Nephron progenitor cell (in vitro differentiated cells): ENCODE results near the gene KLF7.

Source experiments
- DNase-seq: peaks from one replicate; pipeline ENCODE4 v3.0.0; 2021
- H3K27ac Mint-ChIP-seq: 2 replicates; pipeline ENCODE4 v1.8.0; 2021; ENCODE audit warnings: mild to moderate bottlenecking, moderate library complexity, mixed read lengths
- H3K27me3 Mint-ChIP-seq: 2 replicates; pipeline ENCODE4 v1.8.0; 2021; ENCODE audit warnings: mild to moderate bottlenecking, low read depth, mixed read lengths; ENCODE audit not compliant: poor library complexity
- H3K36me3 Mint-ChIP-seq: 2 replicates; pipeline ENCODE4 v1.8.0; 2021; ENCODE audit warnings: low read depth, mixed read lengths
- H3K4me1 Mint-ChIP-seq: 2 replicates; pipeline ENCODE4 v1.8.0; 2021; ENCODE audit warnings: mixed read lengths
- H3K4me3 Mint-ChIP-seq: 2 replicates; pipeline ENCODE4 v1.8.0; 2021; ENCODE audit warnings: mild to moderate bottlenecking, moderate library complexity, mixed read lengths
- H3K9me3 Mint-ChIP-seq: 2 replicates; pipeline ENCODE4 v1.8.0; 2021; ENCODE audit warnings: mild to moderate bottlenecking, moderate library complexity, mixed read lengths
- CTCF ChIP-seq: fragments of 200-600 bp; sonication (generic); IDR thresholded peaks from 2 replicates; pipeline ENCODE4 v1.5.0; 2021; ENCODE audit warnings: antibody characterized with exemption

Gene KLF7

GRCh38 chr2:207137596-207138337, 28.0 kb downstream of the KLF7 start:
- Mint-ChIP-seq H3K4me3 (no peak overlapping the region), H3K27me3 (no peaks in the 10 kb centered on the region), H3K4me1 (peaks cover 95% of the 10 kb centered on the region), H3K9me3 (no peaks in the 10 kb centered on the region), H3K27ac (peak overlapping the region; percentile 53), H3K36me3 (peaks cover 7% of the 10 kb centered on the region)
- DNase-seq: no peak
- no peak for TF ChIP-seq CTCF

GRCh38 chr2:207136874-207137273, 28.9 kb downstream of the KLF7 start:
- H3K4me1 Mint-ChIP-seq: peaks cover 95% of the 10 kb centered on the region
- H3K27ac Mint-ChIP-seq: peak overlapping the region; percentile 80
- H3K9me3 Mint-ChIP-seq: peaks cover 6% of the 10 kb centered on the region
- no peak overlapping the region for H3K4me3 Mint-ChIP-seq
- peaks cover 13% of the 10 kb centered on the region for H3K36me3 Mint-ChIP-seq
- no peak for TF ChIP-seq CTCF
- DNase-seq: no peak
- H3K27me3 Mint-ChIP-seq: no peaks in the 10 kb centered on the region

- TF ChIP-seq CTCF: no peak
- H3K27ac Mint-ChIP-seq: peak overlapping the region; percentile 80
- peaks cover 23% of the 10 kb centered on the region for H3K36me3 Mint-ChIP-seq
- peak overlapping the region; percentile 48 for H3K4me3 Mint-ChIP-seq
- peaks cover 16% of the 10 kb centered on the region for H3K9me3 Mint-ChIP-seq
- no peaks in the 10 kb centered on the region for H3K27me3 Mint-ChIP-seq
- no peak for DNase-seq
- H3K4me1 Mint-ChIP-seq: peaks cover 91% of the 10 kb centered on the region
Measured at GRCh38 chr2:207135801-207136457, 29.8 kb downstream of the KLF7 start.

- H3K4me3 Mint-ChIP-seq: no peak overlapping the region
- H3K9me3 Mint-ChIP-seq: peaks cover 19% of the 10 kb centered on the region
- H3K27me3 Mint-ChIP-seq: no peaks in the 10 kb centered on the region
- peak overlapping the region; percentile 19 for H3K27ac Mint-ChIP-seq
- H3K4me1 Mint-ChIP-seq: peaks cover 88% of the 10 kb centered on the region
- DNase-seq: no peak
- no peak for TF ChIP-seq CTCF
- H3K36me3 Mint-ChIP-seq: peaks cover 26% of the 10 kb centered on the region
Measured at GRCh38 chr2:207135340-207135739, 30.4 kb downstream of the KLF7 start.

GRCh38 chr2:207133820-207134519, 31.8 kb downstream of the KLF7 start:
- peaks cover 33% of the 10 kb centered on the region for H3K9me3 Mint-ChIP-seq
- H3K27ac Mint-ChIP-seq: peak overlapping the region; percentile 98
- TF ChIP-seq CTCF: no peak
- H3K27me3 Mint-ChIP-seq: no peaks in the 10 kb centered on the region
- peaks cover 77% of the 10 kb centered on the region for H3K4me1 Mint-ChIP-seq
- peaks cover 35% of the 10 kb centered on the region for H3K36me3 Mint-ChIP-seq
- peak overlapping the region; percentile 72 for H3K4me3 Mint-ChIP-seq
- DNase-seq: no peak
